ENCODE measurements around the gene MED13L.

DNA sequence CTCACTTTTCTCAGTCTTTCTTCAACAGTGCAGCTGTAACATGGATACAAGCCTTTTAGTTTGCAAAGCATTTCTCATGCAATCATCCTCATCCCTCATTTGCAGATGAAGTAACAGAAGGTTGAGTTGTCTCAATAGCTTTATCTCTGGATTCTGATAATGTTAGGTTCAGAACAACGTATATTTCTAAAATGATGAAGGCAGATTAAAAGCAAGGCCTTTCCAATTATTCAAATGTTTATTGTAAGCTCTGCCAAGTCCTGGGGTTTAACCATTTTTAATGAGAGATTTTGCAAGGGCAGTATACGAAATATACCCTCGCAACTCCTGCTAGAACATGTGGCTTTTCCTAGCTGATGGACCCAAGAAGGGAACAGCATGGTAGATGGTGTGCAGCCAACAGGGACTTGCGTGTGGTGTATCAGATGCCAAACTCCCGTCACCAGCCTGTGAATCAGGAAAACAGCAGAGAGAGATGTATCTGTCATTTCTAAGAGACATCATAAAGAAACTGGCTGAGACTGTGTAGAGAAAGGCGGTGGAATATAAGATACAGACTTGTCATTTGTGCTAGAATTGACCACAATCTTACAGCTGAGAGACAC lies 319.7 kb downstream of the MED13L start:
- TF ChIP-seq TAF1 (IDR thresholded peaks at IDR 0.05; ENCODE audit: borderline replicate concordance, insufficient read depth, low read length): no peak
- no peak for TF ChIP-seq POLR2AphosphoS5 (IDR thresholded peaks at IDR 0.05; ENCODE audit: low read depth, low read length)

Data from PFSK-1 (cell line).